H1 (cell line): ENCODE results near the gene WDR7. TPM values are rescaled to one million over a fixed set of nuclear protein-coding genes. Genes with fewer than 3 reads are reported as not detected.

Experiments used
- BRCA1 ChIP-seq: IDR thresholded peaks from 2 replicates; pipeline ENCODE4 v1.6.1; 2012; ENCODE audit warnings: low read depth, low read length, improper control_type of control experiment
- CHD7 ChIP-seq: fragments of 300-600 bp; sonication (generic); IDR thresholded peaks from 2 replicates; pipeline ENCODE4 v1.7.1; 2012; ENCODE audit warnings: low read length, moderate library complexity, mild to moderate bottlenecking, inconsistent platforms; ENCODE audit not compliant: insufficient replicate concordance
- EP300 ChIP-seq, 2 experiments: IDR thresholded peaks; 1 replicate in 1 of 2; 2 replicates in 1 of 2; pipeline ENCODE4 v1.6.1; 2011 to 2012; ENCODE audit warnings: low read depth in 2 of 2, low read length in 2 of 2, mild to moderate bottlenecking in 2 of 2, borderline replicate concordance in 1 of 2, inconsistent platforms in 1 of 2, moderate library complexity in 1 of 2
- HDAC6 ChIP-seq: IDR thresholded peaks from one replicate; pipeline ENCODE4 v1.7.1; 2012; ENCODE audit warnings: low read depth, mild to moderate bottlenecking, inconsistent platforms, low read length, moderate library complexity
- MAX ChIP-seq: IDR thresholded peaks from 2 replicates; pipeline ENCODE4 v1.6.1; 2012; ENCODE audit warnings: inconsistent platforms
- RAD21 ChIP-seq, 2 experiments: IDR thresholded peaks in 1 of 2; conservative IDR thresholded peaks in 1 of 2; 2 replicates each; pipeline ENCODE4 v1.6.1; 2011; ENCODE audit warnings: low read depth in 2 of 2, low read length in 2 of 2, improper control_type of control experiment in 1 of 2, inconsistent platforms in 1 of 2, mild to moderate bottlenecking in 1 of 2, moderate library complexity in 1 of 2
- RNF2 ChIP-seq: fragments of 200-900, 300-1000 bp; sonication (generic); IDR thresholded peaks from 2 replicates; pipeline ENCODE4 v1.7.1; 2016; ENCODE audit warnings: borderline replicate concordance, low read depth, mild to moderate bottlenecking, antibody characterized with exemption, low read length; ENCODE audit not compliant: poor library complexity, severe bottlenecking; ENCODE audit errors: missing control alignments
- SIX5 ChIP-seq: IDR thresholded peaks from 2 replicates; pipeline ENCODE4 v1.6.1; 2011; ENCODE audit warnings: mild to moderate bottlenecking, low read depth, low read length
- TCF12 ChIP-seq: IDR thresholded peaks from 2 replicates; pipeline ENCODE4 v1.6.1; 2011; ENCODE audit warnings: low read depth, mild to moderate bottlenecking, low read length
- polyA plus RNA-seq, 7 experiments: library from polyadenylated mRNA; depleted of rRNA in 3 of 7; stranded (reverse) in 5 of 7; unstranded in 2 of 7; fragments of >200 nt in 5 of 7; fragments of 200-250 nt in 2 of 7; gene quantifications; 1 replicate in 5 of 7; 2 replicates in 1 of 7; 4 replicates in 1 of 7; pipeline versions ENCODE4 v1.2.1 to v1.2.3, GENCODE V29; 2011 to 2013; ENCODE audit warnings: missing spikeins in 2 of 7, mixed read lengths in 2 of 7
- total RNA-seq: library from RNA; stranded (reverse); fragmentation: NEBNext Ultra II Directional; extraction: Animal tissue kit (Norgen Biotek cat#: 25700); gene quantifications from 2 replicates; pipeline ENCODE4 v1.2.1, GENCODE V29; 2021

Gene WDR7
- total and polyA plus RNA-seq, 2 of the 8 experiments (the other 6 are each of a cell fraction or from before 2014, with no cell fraction given) = 5.5 to 15.2 TPM

- TF ChIP-seq CHD7 = peak; percentile 68
- peak in 1 of 2 experiments; percentile 92; a peak in 1 of 3 replicates for TF ChIP-seq EP300 (IDR thresholded peaks at IDR 0.05; ENCODE audit: borderline replicate concordance in 1 of 2, low read depth in 2 of 2, low read length in 2 of 2)
- peak in 1 of 2 experiments; percentile 14; a peak in 1 of 4 replicates for TF ChIP-seq RAD21 (IDR thresholded peaks at IDR 0.05 in 1 of 2, conservative IDR thresholded peaks at IDR 0.05 in 1 of 2; ENCODE audit: low read depth in 2 of 2, low read length in 2 of 2)
- no peak for TF ChIP-seq RNF2
- 0 out of 2 replicates have a peak, but pooled peaks have one; percentile 53 for TF ChIP-seq TCF12
- TF ChIP-seq BRCA1 = no peak
- TF ChIP-seq MAX = 0 out of 2 replicates have a peak, but pooled peaks have one; percentile 18
- TF ChIP-seq HDAC6 = no peak
- no peak for TF ChIP-seq SIX5
These were observed 222.4 kb downstream of the WDR7 start (continued) for GRCh38 chr18:56873441-56874140.
